HG03103 (cell line): ENCODE data around the gene MARVELD1.

Source experiments
- ATAC-seq: cut with Tn5 transposase; IDR thresholded peaks from one replicate; pipeline ENCODE4 v1.9.1; 2021; ENCODE audit warnings: low read depth; ENCODE audit not compliant: unreplicated experiment

The MARVELD1 gene

GRCh38 chr10:97752956-97753355 lies 39.4 kb downstream of the MARVELD1 start:
- no peak for ATAC-seq

DNA sequence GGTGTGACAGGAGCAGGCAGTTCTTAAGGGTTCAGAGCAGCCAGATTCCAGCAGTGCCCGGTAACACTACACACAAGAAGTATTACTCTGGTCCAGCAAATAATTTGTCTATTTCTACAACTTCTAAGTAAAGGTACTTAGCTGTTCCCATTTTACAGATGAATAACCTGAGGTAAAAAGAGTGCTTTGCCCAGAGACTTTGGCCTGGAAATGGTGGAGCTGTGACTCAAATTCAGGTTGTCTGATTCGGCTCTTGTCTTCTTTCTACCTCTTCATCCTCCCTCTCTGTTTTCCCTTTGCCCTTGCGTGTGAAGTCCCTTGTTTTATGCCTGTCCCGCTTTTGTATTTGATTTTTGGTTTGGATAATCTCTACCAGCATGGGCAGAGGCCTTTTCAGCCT lies 41.2 kb downstream of the MARVELD1 start:
- no peak for ATAC-seq

GRCh38 chr10:97755718-97756117 lies 42.2 kb downstream of the MARVELD1 start:
- ATAC-seq = no peak

DNA sequence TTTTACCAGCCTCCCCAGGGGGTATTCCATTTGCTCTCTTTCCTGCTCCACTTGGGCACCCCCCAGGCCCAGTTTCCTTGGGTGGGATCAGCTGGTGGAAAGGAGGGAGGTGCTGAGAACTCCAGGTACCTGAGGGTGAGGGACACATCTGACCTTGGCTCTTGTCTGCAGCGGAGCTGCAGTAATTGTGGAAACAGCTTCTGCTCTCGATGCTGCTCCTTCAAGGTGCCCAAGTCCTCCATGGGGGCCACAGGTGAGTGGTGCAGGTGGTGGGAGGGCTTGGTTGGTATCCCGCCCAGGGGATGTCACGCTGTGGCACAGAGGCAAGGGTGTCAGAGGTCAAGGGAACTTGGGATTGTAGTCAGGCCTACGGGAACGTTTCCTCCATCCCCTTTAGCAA lies 43.9 kb downstream of the MARVELD1 start:
- ATAC-seq = no peak

GRCh38 chr10:97759158-97759887 lies 45.8 kb downstream of the MARVELD1 start:
- no peak for ATAC-seq

- ATAC-seq = no peak
Observed at GRCh38 chr10:97759946-97760345, 46.4 kb downstream of the MARVELD1 start.

GRCh38 chr10:97760461-97761257 lies 47.1 kb downstream of the MARVELD1 start:
- ATAC-seq = no peak

DNA sequence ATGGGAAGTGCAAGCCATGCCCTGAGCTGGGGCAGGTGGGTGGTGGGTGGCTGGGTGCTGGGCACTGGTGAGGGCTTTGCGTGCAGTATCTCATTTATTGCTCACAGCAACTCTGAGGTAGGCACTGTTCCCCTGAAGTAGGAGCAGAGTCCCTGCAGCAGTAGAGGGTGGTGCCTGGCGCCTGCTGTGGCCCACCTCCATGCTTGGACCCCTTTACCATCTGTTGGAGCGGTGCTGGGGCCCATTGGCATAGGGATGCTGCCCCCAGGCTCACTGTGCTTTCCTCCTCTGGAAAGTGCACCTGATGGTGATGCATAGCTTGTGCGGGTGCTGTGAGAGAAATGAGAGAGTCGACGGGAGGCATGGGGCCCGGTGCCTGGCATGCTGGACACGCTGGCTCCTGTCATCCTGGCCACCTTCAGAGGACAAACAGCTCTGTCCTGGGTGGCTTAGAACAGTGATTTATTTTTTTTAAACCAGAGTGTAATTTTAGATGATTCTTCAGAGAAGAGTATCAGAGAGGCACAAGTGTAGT lies 47.9 kb downstream of the MARVELD1 start:
- ATAC-seq = no peak

DNA sequence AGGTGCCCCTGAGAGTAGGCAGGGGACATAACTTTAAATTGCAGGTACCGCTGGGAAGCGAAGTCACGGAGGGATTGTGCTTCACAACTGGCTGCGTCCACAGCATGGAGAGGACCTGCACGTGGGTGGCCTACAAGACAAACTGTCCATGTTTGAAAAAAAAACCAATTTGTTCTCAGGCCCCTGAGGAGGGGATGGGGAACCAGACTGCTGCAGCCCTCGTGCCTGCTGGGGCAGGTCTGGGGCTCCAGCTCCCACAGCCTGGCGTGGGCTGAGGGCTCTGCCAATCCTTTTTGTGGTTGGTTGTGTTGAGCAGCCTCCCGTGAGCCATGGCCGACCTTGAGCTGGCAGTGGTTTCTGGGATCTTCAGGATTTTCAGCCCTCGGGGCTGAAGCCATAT lies 48.5 kb downstream of the MARVELD1 start:
- ATAC-seq = no peak

DNA sequence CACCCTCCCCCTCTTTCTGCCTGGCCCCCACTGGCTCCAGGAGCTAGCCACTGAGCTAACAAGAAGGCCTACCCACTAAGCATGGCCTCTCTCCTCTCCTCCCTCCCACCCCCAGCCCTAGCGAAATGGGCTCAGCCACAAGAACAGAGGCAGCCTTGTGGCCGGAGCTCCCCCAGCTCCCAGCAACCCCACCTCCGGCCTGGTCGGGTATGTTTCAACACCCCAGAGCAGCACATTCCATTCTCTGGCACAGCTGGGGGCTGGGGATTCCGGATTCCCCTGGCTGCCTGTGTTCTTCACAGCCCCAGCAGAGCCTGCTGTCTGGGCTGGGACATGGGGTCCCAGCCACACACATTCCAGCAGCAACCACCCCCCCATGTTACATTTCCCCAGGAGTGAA lies 49.3 kb downstream of the MARVELD1 start:
- ATAC-seq = no peak

DNA sequence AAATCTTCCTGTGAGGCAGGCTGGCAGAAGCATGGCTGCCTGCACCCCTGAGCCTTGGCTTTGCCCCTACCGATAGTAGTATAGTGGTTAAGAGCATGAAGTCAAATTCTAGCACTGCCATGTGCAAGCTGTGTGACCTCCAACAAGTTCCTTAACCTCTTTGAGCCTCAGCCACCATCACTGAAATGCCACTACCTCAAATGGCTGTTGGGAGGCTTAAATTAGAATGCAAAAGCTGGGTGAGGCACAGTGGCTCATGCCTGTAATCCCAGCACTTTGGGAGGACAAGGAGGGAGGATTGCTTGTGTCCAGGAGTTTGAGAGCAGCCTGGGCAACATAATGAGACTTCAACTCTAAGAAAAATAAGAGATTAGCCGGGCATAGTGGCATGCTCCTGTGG lies 49.9 kb downstream of the MARVELD1 start:
- no peak for ATAC-seq

GRCh38 chr10:97763947-97764346 lies 50.4 kb downstream of the MARVELD1 start:
- ATAC-seq = no peak

GRCh38 chr10:97764519-97764931 lies 51.0 kb downstream of the MARVELD1 start:
- no peak for ATAC-seq

DNA sequence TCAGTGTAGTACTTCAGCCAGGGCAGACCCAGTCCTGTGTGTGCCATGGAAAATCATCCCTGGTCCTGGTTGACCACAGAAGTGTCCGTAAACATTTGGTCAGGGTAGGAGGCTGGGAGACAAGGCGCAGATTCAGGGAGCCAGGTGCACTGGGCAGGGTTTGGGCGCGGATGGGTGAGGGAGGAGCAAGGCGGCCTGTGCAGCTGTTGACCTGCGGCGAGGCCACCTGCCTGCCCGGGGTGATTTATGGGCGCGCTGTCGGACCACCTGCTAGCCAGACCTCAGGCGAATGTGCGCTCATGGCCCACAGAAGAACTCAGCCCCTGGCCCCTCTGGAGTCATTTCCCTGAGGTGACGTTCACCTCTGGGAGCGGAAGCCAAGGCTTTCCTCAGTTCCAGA lies 51.7 kb downstream of the MARVELD1 start:
- ATAC-seq = no peak

DNA sequence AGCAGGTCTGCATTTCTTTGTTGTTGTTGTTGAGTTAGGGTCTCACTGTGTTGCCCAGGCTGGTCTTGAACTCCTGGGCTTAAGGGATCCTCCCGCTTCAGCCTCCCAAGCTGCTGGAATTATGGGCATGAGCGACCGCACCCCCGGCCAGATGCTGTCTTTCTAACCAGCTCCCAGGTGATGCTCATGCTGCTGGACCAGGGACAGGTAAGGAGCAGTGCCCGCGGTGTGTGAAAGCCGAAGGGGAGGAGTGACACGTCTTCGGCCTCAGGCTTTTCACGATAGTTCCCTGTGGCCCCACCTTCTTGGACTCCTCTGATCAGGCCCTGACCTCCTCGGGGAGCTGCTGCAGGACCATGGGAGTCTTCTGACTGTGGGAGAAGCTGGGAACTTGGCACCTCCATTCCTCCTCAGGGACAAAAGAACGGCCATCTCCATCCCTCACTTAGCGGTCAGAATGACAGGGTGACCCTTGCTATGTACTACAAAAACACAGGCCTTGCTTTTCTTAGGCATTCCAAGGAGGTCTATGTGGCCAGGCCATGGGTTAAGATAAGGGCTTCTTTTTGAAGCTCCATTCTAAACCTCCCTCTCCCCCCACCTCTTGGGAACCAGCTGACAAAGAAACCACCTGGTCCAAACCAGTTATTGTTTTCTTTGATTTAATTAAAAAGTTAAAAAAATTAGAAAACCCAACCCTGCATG lies 52.7 kb downstream of the MARVELD1 start:
- no peak for ATAC-seq

DNA sequence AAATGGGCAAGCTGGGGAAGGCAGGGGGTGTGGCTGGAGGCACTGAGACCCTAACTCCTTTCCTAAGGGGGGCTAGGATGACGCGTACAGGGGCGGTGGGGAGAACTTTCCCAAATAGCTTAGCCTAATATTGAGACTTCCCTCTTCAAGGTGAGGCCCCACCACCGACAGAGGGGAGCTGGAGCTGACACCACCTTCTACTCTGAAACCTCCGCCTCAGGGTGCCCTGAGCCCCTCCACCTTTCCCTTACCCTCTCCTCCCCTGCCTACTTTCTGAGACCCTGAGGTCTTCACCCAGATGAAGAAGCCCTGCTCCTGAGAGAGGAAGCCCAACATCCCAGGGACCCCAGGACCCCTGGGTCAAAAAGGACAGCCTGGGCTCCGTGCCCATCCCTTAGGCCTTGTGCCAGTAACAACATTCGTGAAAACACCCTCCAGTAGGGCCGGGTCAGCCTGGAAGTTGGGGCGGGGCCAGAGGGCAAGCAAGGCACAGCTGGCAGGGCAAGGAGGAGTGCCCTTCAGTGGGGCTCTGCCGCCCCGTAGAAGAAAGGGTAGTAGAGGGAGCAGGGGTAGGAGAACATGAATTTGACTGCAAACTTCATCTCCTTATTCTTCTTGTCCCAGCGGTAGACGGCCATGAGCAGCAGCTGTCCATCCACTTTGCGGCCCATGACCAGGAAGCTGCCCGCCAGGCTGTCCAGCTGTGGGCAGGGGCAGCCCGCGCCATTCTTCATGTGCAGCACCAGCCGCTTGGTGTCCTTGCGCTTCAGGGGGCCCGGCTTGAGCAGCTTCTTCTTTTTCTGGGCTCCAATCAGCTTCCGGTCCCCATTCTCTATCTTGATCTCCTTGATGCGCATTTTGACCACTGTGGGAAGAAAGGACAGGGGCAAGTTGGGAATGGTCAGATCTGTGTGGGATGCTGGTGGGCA lies 53.7 kb downstream of the MARVELD1 start:
- no peak for ATAC-seq
